G401 (cell line): Measurements from ENCODE around the gene PTPRK. TPM values are rescaled to one million over a fixed set of nuclear protein-coding genes. Genes with fewer than 3 reads are reported as not detected.
"Not testable (repeated sequence)": the region's sequence is repeated elsewhere in the genome, so short reads cannot be mapped to it uniquely, and the experiment has no call there.

Experiments used
- DNase-seq: peaks from one replicate; pipeline ENCODE4 v3.0.0-alpha.2; 2015; ENCODE audit warnings: low spot score
- in situ Hi-C: cut with HindIII; loops from 2 replicates; pipeline ENCODE4 v1.10.0; 2016; ENCODE audit warnings: low sequenced_read_pairs, mixed read lengths
- total RNA-seq: library from RNA; depleted of rRNA; stranded (reverse); fragments of >200 nt; shearing (Covaris generic); gene quantifications from 2 replicates; pipeline ENCODE4 v1.2.3, GENCODE V29; 2014

PTPRK gene
- total RNA-seq, 1 experiment from 2014 or later, result not detected

DNA sequence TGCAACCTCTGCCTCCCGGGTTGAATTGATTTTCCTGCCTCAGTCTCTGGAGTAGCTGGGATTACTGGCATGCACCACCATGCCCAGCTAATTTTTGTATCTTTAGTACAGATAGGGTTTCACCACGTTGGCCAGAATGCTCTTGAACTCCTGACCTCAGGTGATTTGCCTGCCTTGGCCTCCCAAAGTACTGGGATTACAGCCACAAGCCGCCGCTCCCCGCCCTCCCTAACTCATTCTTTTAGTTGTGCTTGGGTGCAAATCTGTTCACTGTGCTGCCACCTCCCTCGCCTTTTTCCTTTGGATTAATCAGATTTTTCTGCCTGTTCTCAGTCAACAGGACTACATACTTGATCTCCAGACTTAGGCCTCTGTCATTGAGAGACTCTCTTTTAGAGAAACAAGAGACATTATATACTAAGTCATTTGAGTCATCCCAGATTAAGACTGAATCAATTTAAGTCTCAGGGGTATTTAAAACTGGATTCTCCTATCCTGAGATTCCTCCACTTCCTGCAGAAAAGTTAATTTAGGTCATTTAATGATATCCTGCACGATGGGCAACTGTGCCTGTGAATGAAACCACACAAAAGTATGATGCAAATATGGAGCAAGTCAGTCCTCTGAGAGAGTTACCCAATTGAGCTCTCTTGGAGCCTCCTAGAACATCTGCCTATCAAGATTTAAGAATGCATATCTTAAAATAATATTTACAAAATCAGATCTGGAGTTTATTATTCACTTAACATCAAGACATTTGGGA lies 483.4 kb downstream of the PTPRK start:
- in situ Hi-C loops, result no loop called here
- DNase-seq, result no peak

DNA sequence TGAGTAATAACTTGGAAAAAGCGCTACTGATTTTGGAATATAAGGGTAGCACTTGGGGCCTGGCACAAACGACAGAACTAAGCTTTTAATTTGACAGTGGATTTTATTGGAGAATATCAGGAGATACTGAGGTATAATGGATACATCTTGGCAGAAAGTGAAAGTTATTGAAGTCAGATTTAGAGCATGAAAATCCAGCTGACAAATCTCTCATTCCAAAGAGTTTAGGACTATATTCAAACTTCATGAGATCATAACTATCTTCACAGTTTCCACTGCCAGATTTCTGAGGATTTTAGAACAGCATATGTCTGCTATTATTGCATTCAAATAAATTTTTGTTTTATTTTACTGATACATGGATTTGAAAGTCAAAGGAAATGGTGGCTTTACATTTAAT lies 487.2 kb downstream of the PTPRK start:
- DNase-seq, result no peak
- in situ Hi-C loops, result no loop called here

DNA sequence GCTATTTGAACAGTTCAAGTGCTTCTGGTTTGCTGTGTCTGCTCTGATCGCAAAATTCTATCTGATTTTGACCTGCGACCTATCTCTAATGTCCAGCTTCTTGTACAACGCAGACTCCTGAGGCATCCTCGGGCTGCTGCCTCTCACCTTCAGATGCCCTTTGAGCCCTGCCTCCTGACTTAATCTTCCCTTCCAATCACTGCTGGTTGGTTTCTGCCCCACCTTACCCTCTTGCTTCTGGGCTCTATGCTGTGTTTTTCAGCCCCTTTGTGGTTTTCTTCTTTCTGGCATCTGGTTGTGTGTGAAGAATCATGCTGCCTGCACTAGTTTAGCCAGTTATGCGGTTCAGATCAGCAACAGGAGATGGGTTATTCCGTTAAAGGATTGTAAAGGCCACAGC lies 488.4 kb downstream of the PTPRK start:
- DNase-seq, result no peak
- in situ Hi-C loops, result no loop called here

DNA sequence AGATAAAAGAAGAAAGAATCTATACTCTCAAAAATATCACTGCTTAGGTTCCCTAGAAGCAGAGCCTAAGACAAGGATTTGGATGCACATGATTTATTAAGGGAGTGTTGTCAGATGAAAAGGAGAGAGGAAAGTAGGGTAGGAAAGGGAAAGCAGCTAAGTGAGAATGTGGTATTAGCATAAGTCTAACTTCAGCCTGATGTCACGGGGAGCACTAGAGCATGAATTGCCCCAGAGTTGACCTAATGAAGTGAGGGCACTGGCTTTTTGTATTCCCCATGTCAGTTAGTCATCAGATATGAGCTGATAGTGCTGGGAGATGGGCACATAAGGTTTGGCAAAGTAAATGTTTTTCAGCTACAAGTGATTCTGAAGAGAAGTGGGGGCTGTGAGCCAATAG lies 490.6 kb downstream of the PTPRK start:
- in situ Hi-C loops, result no loop called here
- DNase-seq, result no peak

DNA sequence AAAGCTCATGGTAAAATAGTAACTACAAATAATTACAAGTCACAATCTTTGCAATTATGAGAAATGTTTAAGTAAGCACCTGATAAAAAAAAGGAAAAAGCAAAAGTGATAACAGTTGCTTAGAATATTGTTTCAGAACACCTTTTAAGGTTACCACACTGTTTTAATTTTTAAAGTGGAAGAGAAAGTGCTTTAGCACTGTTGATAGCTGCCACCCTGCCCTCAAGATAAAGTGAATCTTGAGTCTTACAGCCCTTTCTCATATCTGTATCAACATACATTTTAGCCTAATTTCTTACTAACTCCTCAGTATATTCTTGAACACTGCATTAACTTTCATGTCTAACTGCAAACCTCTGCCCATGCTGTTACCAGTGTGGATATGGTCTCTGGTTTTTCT lies 492.2 kb downstream of the PTPRK start:
- no peak for DNase-seq
- in situ Hi-C loops, result no loop called here

DNA sequence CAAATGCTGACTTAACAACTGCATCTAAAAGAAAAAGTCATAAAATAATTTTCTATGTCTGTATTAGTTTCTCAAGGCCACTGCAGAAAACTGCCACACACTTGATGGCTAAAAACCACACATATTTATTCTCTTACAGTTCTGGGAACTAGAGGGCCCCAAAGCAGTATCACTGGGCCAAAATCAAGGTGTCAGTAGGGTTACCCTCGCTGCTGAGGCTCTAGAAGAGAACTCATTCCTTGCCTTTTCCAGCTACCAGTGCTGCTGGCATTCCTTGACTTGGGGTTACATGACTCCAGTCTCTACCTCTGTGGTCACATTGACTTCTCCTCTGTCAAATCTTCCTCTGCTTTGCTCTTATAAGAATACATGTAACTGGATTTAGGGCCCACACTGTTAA lies 494.9 kb downstream of the PTPRK start:
- in situ Hi-C loops, result no loop called here
- DNase-seq, result no peak

DNA sequence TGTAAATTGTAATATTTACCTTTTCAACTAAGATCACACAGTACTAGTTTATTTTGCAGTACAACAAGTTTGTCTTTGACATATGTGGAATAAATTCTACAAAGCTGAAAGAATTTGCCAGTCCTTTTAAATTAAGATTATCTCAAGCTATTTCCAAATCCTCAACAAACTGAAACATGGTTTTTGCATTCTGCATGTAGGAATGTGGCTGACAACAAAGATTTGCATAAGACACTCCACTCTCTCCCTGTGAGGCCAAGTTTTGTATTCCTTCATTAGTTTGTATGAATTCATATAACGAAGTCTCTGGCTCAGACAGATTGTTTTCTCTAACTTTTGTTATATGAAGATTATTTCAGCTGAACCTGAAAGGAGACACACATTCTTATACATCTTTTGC lies 495.4 kb downstream of the PTPRK start:
- in situ Hi-C loops, result no loop called here
- DNase-seq, result no peak

DNA sequence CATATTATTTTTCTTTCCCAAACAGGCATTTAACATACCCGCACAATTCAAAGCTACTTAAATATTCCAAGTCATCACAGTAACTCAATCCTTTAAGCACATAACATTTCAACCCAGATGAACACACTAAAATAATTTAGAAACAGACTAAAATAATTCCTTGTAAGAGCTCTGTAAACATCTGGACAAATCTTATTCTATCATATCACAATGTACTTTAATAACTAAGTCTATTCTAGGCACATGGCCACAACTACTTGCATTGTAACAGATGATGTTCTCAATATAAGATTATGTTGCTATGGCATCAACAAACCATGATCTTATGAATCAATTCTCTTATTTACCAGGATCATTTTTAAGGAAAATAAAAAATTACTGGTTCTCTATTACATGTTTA lies 496.4 kb downstream of the PTPRK start:
- in situ Hi-C loops, result no loop called here
- no peak for DNase-seq

DNA sequence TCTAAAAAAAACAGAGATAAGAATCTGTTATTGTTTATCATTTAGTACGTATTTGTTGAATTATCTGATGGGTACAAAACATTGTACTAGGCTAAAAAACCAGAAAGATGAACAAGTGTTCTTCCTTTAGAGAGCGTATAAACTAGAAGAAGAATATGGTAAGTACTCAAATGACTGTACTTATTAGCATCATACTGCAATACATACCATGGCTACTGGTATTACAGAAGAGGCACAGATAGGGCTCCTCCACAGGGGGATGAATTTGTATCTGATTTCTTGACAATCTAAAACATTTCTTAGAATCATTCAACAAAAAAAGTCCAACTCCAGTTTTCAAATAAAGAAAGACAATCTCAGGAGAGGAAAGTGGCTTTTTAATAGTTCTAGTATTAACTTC lies 501.6 kb downstream of the PTPRK start:
- DNase-seq, result no peak
- in situ Hi-C loops, result no loop called here

DNA sequence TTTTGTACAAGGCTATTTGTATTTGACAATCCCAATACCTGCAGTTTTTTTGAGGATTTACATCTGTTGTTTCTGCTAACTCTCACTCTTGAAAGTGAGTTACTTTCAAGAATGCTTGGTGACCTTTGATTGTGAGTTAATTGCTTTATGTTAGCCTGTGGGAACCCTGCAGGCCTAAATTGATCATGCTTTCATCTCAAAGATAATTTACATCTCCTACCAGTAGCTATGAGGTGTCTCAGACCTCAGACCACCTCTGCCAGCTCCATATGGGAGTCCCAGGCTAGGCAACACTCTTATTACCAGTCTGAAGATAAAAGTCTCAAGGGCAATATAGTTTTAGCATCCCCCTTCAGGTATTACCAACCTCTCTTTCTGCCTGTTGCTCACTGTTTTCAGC lies 503.1 kb downstream of the PTPRK start:
- in situ Hi-C loops, result no loop called here
- no peak for DNase-seq

DNA sequence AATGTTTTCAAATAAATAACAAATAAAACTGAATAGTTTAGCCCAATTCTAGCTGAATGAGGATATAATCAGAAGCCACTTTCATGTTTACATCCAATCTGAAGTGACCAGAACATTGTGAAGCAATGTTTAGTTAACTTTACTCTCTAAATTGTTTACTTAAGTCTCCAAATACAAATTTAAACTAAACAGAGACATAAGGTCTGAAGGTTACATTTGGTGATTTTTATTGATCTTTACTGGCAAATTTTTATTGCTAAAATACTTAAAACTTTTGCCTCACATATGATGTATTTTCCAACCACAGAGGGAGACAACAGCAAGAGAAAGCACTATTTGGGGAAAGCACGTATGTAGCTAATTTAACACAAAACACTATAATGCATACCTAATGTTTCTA lies 512.7 kb downstream of the PTPRK start:
- in situ Hi-C loops, result no loop called here
- DNase-seq, result no peak

DNA sequence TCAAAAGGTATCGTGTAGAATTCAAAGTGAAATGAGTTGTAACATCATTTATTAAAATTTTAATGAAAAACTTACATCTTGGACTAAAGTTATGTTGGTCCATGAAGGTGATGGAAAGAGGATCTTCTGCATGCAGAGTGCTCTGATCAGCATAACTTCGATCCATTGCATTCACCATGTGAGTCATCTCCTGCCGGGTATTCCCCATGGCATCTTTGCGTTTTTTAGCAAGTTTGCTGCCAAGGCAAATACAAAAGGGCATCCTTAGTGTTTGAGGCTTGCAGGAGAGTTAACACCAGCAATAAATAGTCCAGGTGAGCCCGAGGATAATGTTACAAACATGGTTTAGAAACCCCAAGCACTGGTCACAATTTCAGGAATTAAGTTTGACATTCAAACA lies 515.4 kb downstream of the PTPRK start:
- DNase-seq, result no peak
- in situ Hi-C loops, result no loop called here

DNA sequence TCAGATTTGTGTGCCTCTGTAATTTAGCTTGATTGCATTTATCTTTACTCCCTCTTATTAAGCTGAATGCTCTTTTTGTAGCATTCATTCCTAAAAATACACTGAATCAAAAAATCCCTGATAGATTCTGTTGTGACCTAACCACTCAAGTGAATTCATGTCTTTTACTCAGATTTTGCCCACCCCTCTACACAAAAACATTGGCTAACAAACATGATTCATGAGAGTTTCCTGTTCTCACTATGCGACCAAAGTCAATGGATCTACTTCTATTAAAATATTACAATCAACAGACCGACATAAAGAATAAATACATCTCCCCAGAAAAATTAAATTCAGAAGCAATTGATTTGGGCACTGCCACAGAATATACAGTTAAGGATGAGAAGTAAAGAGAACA lies 520.0 kb downstream of the PTPRK start:
- DNase-seq, result no peak
- in situ Hi-C loops, result no loop called here

DNA sequence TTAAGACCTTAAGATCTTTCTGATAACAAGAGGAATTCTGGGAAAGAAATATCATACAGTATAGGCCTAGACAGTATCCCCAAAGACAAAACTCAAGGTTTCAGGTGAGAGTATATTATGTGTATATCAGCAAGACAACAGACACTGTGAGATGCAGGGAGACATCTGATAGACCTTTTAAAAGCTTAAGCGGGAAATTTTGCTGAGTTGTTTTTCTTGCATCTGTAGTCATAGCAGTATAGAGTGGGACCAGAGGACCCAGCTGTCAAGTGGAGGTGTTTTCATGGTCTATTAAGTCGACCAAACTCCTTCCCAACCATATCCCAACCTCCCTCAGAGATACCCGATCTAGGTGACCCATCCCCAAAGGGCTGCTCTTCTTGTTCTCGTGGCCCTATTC lies 521.4 kb downstream of the PTPRK start:
- DNase-seq, result no peak
- in situ Hi-C loops, result no loop called here

DNA sequence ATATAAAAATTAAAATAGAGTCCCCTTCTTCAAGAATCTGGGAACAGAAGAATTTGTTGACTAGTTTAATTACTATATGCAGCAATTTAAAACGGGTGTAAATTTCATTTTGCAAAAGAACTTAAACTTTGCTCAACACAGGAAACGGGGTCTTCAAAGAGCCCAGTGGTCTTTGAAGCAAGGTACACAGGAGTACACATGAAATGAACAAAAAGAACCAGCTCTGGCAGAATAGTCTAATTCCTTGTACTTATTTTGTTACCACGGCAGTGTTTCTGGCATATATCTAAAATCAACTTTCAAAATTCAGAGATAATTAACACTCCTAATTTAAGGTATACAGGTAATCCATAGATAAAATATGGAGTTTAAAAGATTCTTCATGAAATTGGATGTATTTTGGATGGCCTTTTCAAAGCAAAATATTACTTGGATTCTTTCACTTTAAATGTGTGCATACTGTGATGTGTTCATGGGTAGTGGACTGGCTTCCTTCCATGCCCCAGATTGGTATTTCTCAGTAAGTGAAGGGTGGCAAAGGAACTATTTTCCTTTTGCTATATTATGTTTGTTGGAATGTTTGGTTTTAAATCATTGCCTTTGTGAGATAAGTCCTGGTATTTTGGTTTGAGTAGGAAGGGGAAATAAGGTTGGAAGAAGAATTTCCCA lies 522.8 kb downstream of the PTPRK start:
- in situ Hi-C loops, result no loop called here

DNA sequence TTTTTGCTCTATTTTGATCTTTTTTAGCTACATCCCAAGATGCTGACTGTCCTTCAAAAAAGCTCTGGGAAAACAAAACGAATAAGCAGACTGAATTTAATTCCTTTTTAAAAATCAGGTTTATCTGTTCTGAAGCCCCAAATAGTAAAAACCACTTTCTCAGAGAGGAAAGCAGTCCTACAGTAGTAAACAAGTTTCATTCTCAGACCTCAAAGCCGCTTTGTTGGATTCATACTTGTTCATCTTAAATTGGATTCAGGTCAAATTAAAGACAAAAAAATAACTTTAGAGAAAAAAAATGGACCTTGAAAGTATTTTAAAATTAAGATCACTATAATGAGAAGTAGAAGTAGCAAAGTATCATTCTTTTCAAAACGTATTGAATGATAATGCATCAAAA lies 523.5 kb downstream of the PTPRK start:
- in situ Hi-C loops, result no loop called here
- no peak for DNase-seq

More for the DNA sequence above, 522.8 kb downstream of the PTPRK start:
- DNase-seq, result no peak

DNA sequence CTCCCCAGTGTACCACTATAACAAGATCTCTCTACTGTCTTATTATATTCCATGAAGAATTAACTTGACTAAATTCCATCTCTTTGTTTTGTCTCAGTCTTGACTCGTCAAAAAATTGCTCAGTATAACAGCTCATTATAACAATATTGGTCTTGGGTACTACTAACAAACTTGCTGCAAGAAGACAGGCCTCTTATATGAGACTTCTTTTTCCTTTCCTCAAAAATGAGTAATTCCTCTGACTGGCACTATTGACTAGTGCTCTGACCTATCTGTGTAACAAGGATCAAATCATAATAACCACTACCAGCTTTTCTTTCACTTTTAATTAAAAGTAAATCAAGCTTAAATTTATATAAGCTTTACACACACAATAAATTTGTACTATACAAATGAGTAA lies 528.3 kb downstream of the PTPRK start:
- no peak for DNase-seq
- in situ Hi-C loops, result no loop called here

DNA sequence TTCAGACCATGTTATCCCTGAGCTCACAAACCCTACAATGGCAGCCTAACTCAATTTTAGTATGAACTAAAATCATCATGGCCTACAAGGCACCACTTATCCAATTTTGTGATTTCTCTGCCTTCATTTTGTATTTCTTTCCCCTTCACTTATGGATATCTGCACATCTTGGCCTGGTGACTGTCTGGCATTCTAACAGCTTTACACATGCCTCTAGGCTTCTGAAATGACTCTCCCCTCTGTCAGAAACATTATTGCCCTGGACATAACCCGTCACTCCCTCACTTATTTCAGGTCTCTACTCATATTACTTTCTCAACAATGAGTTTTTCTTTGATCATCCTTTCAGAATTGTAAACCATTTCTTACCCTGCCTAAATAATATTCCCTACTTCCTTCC lies 530.3 kb downstream of the PTPRK start:
- in situ Hi-C loops, result no loop called here
- no peak for DNase-seq

DNA sequence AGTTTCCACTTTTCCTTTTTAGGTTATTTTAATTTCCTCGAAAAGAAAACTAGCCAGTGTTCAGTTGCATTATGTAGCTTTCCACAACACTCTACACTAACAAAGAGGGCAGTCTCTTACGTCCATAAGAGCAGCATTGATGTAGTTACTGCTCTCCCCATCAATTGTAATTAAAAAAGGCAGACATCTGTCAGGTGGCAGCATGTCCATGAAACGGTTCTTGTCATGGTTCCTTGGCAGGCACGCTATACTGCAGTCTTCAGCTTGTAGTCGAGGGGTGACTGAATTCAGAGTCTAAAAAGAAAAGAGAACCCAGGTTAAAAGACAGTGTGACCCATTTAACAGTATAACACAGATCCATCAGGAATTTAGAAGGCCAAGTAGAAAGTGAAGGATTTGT lies 539.4 kb downstream of the PTPRK start:
- no peak for DNase-seq
- in situ Hi-C loops, result no loop called here

DNA sequence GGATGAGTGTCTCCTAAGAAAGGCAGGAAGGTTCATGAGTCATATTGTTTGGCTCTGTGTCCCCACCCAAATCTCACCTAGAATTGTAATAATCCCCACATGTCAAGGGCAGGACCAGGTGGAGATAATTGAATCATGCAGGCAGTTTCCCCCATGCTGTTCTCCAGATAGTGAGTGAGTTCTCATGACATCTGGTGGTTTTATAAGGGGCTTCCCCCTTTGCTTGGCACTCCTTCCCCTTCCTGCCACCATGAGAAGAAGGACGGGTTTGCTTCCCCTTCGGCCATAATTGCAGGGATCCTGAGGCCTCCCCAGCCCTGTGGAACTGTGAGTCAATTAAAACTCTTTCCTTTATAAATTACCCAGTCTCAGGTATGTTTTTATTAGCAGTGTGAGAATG lies 542.2 kb downstream of the PTPRK start:
- in situ Hi-C loops, DNase-seq: not testable (repeated sequence)

DNA sequence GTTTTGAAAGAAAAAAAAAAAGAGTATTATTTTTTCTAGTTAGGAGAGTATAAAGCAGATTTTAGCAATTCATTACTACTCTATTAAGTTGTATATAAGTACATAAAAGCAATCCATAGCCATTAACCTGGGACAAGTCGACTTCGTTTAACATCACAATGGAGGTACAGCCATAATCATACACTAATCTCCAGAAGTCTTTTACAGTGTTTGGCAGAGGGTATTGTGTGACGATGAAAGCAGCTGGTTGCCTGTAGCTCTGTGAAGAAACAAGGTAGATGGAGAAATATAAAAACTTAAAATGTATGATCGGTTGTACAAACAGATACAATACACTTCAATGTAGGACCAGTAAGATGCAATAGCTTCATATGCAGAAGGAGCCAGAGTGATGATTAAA lies 543.6 kb downstream of the PTPRK start:
- DNase-seq, result no peak
- in situ Hi-C loops, result no loop called here
